ENCODE measurements around the gene ELP4.

DNA sequence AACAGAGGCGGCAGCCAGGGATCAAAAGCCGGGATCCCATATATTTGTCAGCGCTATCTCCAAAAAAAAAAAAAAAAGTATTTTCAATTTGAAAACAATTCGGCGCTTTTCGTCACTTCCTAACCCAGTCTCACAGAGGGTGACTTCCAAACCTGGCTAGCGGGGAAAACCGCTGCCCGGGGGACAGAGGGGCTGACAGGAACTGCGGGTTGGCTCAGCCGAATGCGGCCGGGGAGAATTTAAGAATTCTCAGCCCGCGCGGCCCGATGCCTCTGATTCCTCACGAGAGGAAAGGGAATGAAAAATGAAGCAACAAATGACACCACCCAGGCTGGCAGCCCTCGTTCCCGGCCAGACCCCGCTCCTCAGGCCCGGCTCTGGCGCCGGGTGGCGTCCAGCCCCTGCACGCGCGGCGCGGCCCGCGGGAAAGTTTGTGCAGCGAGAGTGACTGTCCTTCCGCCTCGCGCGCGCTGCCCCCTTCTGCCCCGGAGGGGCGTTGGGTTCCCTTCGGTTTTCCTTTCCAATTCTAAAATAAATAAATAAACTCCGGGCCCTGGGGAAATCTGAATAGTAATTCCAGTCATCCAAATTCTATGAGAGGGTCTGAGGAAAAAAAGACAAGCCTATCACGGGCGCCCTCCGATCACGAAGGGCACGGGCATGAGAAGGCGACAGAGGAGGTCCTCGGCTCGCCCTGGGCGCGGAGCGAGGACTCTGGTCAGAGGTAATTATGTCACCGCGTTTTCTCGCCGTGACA, 306.3 kb downstream of the ELP4 start:
- TF ChIP-seq CTCF (IDR thresholded peaks at IDR 0.05; ENCODE audit: insufficient read depth, low read length, poor library complexity, severe bottlenecking) (no peak), EZH2phosphoT487 (conservative IDR thresholded peaks at IDR 0.05; ENCODE audit: low read length) (no peak)

All from SU-DHL-6 (cell line).